RWPE2 (cell line): ENCODE data around the gene TMCO2.

ENCODE experiments used
- ATAC-seq: fragments of 200-7000 bp; cut with Tn5 transposase; 3 replicates; pipeline ENCODE4 v1.9.1; 2021; ENCODE audit warnings: low read depth
- DNase-seq: peaks from one replicate; pipeline ENCODE4 v3.0.0-alpha.2; 2020; ENCODE audit warnings: low spot score
- H3K27ac ChIP-seq: fragments of 450-650 bp; 2 replicates; pipeline ENCODE4 v1.5.1; 2017; ENCODE audit warnings: mild to moderate bottlenecking; ENCODE audit not compliant: poor library complexity, severe bottlenecking
- H3K27me3 ChIP-seq: fragments of 250-450 bp; sonication (Bioruptor Pico); 2 replicates; pipeline ENCODE4 v1.5.1; 2021; ENCODE audit warnings: mild to moderate bottlenecking, moderate library complexity; ENCODE audit not compliant: insufficient read depth, poor library complexity, severe bottlenecking
- H3K36me3 ChIP-seq: fragments of 250-450 bp; sonication (Bioruptor Pico); 2 replicates; pipeline ENCODE4 v1.5.1; 2020; ENCODE audit warnings: low read depth, mild to moderate bottlenecking, moderate library complexity
- H3K4me1 ChIP-seq: fragments of 250-450 bp; sonication (Bioruptor Pico); 2 replicates; pipeline ENCODE4 v1.5.1; 2021; ENCODE audit warnings: mild to moderate bottlenecking, moderate library complexity; ENCODE audit not compliant: insufficient read depth, poor library complexity, severe bottlenecking
- H3K4me3 ChIP-seq: fragments of 250-450 bp; sonication (Bioruptor Pico); 2 replicates; pipeline ENCODE4 v1.5.1; 2021; ENCODE audit warnings: mild to moderate bottlenecking, moderate library complexity; ENCODE audit not compliant: severe bottlenecking
- H3K9me3 ChIP-seq: fragments of 250-450 bp; sonication (Bioruptor Pico); 2 replicates; pipeline ENCODE4 v1.5.1; 2021; ENCODE audit warnings: mild to moderate bottlenecking, moderate library complexity; ENCODE audit not compliant: severe bottlenecking
- TF ChIP-seq, protein P1 (sequence below): fragments of 450-650 bp; IDR thresholded peaks from one replicate; pipeline ENCODE4 v1.5.1; 2017; ENCODE audit warnings: mild to moderate bottlenecking, moderate library complexity; ENCODE audit not compliant: poor library complexity, severe bottlenecking

Gene TMCO2

DNA sequence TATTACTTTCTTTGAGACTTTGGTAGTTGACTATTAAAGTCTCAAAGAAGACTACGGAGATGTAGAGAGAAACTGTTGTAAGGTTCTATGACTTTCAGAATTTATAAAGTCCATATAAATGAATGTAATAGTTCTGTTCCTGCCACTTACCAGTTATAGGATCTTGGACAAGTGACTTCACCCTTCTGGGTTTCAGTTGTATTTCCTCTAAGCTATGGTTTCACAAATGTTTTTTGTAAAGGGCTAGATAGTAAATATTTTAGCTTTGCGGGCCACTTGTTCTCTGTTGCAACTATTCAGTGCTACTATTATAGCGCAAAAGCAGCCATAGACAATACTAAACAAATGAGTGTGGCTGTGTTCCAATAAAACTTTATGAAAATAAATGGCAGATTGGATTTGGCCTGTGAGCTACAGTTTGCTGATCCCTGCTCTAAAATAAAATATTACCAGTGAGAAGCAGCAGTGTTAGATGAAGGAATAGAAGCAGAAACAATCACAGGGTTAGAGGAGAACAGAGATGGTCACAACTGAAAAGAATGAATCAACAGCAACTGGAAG lies 25.0 kb downstream of the TMCO2 start:
- H3K9me3 ChIP-seq: no peaks in the 10 kb centered on the region
- ATAC-seq (no peak), DNase-seq (no peak)
- H3K27me3 ChIP-seq: no peaks in the 10 kb centered on the region
- H3K4me3 ChIP-seq: no peak overlapping the region
- no peak overlapping the region for H3K27ac ChIP-seq
- TF ChIP-seq, protein P1, sequence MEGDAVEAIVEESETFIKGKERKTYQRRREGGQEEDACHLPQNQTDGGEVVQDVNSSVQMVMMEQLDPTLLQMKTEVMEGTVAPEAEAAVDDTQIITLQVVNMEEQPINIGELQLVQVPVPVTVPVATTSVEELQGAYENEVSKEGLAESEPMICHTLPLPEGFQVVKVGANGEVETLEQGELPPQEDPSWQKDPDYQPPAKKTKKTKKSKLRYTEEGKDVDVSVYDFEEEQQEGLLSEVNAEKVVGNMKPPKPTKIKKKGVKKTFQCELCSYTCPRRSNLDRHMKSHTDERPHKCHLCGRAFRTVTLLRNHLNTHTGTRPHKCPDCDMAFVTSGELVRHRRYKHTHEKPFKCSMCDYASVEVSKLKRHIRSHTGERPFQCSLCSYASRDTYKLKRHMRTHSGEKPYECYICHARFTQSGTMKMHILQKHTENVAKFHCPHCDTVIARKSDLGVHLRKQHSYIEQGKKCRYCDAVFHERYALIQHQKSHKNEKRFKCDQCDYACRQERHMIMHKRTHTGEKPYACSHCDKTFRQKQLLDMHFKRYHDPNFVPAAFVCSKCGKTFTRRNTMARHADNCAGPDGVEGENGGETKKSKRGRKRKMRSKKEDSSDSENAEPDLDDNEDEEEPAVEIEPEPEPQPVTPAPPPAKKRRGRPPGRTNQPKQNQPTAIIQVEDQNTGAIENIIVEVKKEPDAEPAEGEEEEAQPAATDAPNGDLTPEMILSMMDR: no peak
- H3K36me3 ChIP-seq: peaks cover 78% of the 10 kb centered on the region
- peaks cover 2% of the 10 kb centered on the region for H3K4me1 ChIP-seq

DNA sequence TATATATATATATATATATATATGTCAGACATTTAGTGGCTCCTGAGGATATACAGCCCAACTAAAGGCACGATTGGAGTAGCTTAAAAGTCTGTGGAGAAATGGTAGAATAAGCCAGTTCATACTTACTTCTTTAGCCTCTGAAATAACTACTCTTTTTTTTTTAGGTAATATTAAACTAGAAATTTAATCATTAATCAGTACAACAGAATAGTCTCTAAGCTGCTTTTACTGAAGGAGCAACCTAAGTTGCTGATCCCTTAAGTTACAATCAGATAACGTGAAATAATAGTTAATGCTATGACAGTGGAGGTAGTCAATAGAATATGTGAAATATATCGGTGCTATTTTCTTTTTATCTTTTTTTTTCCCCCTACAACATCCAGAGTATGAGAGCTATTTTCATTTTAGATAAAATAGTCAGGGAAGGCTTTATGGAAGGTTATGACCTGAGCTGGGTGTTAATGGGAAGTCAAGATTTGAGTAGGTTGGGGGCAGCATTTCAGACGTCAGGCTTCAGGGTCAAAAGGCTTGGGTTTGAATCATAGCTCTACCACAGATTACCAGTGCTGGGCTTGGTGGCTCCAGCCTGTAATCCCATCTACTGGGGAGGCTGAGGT lies 25.9 kb downstream of the TMCO2 start:
- ATAC-seq: no peak
- TF ChIP-seq, protein P1: no peak
- Histone ChIP-seq H3K27ac (no peak overlapping the region), H3K36me3 (peaks cover 74% of the 10 kb centered on the region), H3K4me1 (no peaks in the 10 kb centered on the region), H3K27me3 (no peaks in the 10 kb centered on the region), H3K9me3 (no peaks in the 10 kb centered on the region), H3K4me3 (no peak overlapping the region)
- DNase-seq: no peak

DNA sequence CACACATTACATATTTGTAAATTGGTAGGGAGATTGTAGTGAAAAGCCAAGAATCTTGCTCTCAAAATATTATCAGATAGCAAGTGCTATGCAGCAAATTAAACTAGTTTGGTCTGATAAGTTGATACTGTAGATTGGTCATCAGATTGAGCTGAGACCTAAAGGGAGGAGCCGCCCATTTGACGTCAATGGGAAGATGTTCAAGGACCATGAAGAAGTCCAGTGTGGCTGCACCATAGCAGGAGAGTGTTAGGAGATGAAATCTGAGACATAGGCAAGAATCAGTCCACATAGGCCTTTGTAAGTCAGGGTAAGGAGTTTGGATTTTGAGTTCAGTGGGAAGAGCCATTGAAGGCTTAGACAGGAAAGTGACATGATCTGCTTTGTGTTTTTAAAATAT lies 26.6 kb downstream of the TMCO2 start:
- ATAC-seq (no peak), DNase-seq (no peak)
- Histone ChIP-seq H3K27ac (no peak overlapping the region), H3K9me3 (no peaks in the 10 kb centered on the region), H3K36me3 (peaks cover 76% of the 10 kb centered on the region), H3K4me3 (no peak overlapping the region), H3K27me3 (no peaks in the 10 kb centered on the region), H3K4me1 (no peaks in the 10 kb centered on the region)
- TF ChIP-seq, protein P1: no peak

DNA sequence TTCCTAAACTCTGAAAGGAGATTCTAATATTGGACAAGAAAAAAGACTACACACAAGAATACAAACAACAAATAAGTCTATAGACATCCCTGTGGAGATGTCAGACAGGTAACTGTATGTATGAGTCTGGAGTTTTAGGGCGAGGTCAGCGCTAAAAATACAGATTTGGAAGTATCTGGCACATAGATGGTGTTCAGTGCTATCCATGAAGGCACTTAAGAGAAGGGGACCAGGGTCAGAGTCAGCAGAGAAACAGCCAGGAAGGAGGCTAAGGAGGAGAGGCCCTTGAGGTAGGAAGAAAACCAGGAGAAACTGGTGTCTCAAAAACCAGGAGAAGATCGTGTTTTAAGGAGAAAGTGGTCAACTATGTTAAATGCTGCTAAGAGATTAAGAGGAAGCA lies 28.4 kb downstream of the TMCO2 start:
- TF ChIP-seq, protein P1: no peak
- Histone ChIP-seq H3K27me3 (no peaks in the 10 kb centered on the region), H3K4me3 (no peak overlapping the region), H3K27ac (no peak overlapping the region), H3K9me3 (no peaks in the 10 kb centered on the region), H3K36me3 (peaks cover 75% of the 10 kb centered on the region), H3K4me1 (no peaks in the 10 kb centered on the region)
- DNase-seq: no peak
- ATAC-seq: no peak

DNA sequence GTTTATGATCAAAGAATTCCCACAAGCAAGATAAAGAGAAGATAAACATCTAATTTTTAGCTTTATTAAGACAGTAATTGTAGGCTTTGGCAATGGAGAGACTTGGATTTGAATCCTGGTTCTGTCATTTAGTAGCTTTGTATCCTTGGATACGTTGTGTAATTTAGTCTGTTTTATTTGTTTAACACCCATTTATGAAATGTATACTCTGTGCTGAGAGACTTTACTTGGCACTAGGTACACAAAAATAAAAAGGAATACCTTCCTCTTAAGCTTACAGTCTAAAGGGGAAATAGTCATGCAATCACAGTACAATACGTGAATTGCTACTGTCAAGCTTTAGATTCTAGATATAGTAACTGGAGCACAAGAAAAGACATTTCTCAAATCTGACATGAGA lies 34.1 kb downstream of the TMCO2 start:
- peaks cover 62% of the 10 kb centered on the region for H3K36me3 ChIP-seq
- H3K27ac ChIP-seq: no peak overlapping the region
- TF ChIP-seq, protein P1: no peak
- H3K4me3 ChIP-seq: no peak overlapping the region
- DNase-seq: no peak
- no peak for ATAC-seq
- H3K9me3 ChIP-seq: no peaks in the 10 kb centered on the region
- H3K27me3 ChIP-seq: no peaks in the 10 kb centered on the region
- no peaks in the 10 kb centered on the region for H3K4me1 ChIP-seq
